ENCODE results near the gene TMCO4.
"Not testable (repeated sequence)": the region's sequence is repeated elsewhere in the genome, so short reads cannot be mapped to it uniquely, and the experiment has no call there.

Gene TMCO4

DNA sequence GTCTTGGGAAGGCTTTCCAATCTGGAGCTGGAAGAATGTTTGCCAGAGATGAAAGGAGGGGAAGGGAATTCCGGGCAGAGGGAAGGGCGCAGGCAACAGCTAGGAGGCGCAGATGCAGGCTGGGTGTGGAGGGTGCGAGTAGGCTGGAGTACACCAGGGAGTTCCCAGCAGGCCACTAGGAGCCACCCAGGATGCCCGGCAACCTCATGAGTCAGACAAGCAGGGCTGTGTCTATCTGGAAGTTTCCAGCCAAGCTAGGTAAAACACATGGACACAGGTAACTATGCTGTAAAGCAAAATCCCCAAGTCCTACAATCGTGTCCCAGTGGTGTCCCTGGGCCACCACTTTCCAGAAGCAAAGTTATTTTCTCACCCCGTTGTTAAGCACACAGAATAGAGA, 156.6 kb downstream of the TMCO4 start:
- H3K4me3 ChIP-seq (ENCODE audit: low read length), result no peak overlapping the region
- DNase-seq (ENCODE audit: low read depth), result no peak
- TF ChIP-seq, protein P1, sequence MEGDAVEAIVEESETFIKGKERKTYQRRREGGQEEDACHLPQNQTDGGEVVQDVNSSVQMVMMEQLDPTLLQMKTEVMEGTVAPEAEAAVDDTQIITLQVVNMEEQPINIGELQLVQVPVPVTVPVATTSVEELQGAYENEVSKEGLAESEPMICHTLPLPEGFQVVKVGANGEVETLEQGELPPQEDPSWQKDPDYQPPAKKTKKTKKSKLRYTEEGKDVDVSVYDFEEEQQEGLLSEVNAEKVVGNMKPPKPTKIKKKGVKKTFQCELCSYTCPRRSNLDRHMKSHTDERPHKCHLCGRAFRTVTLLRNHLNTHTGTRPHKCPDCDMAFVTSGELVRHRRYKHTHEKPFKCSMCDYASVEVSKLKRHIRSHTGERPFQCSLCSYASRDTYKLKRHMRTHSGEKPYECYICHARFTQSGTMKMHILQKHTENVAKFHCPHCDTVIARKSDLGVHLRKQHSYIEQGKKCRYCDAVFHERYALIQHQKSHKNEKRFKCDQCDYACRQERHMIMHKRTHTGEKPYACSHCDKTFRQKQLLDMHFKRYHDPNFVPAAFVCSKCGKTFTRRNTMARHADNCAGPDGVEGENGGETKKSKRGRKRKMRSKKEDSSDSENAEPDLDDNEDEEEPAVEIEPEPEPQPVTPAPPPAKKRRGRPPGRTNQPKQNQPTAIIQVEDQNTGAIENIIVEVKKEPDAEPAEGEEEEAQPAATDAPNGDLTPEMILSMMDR (conservative IDR thresholded peaks at IDR 0.05; ENCODE audit: low read depth, low read length), result no peak

DNA sequence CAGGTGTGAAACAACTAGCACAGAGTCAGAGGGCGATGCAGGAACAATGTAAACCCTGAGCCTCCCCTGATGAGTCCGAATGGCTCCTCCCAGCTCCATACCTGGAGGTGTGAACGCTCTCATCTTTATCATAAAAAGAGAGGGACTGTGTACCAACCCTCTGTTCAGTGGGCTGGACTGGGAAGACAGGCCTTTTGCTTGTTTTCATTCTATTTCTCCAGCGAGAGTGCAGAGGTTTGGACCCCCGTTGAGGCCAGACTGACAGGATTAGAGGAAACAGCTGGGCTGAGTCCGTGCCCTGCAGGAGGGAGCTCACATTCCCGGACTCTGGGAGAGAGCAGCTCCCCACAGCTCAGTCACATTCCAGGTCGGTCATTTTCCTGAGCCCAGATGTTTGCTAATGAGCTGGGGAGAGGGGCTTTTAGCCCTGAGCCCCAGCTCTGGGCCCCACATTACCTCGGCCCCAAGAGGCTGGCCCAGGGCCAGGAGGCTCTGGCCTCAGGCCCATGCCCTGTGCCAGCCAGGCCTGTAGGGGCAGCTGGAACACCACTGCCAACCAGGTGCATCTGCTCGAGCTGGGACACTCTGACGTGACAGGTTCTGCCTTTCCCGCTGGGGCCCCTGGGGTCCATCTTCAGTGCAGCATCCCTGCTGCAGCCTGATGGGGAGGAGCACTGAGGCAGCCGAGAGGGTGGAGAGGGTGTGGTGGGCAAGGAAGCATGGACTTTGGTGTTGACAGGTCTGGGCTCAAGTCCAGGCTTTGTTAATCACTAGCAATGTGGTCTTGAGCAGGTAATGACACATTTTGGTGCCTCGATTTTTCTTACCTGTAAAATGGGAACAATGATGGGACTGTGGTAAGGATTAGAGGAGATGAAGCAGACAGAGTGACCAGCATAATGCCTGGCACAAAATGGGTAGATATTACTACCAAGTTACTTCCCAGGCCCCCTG, 159.1 kb downstream of the TMCO4 start:
- no peak for DNase-seq (ENCODE audit: low read depth)
- H3K4me3 ChIP-seq (ENCODE audit: low read length), result no peak overlapping the region
- TF ChIP-seq, protein P1 (conservative IDR thresholded peaks at IDR 0.05; ENCODE audit: low read depth, low read length), result peak; percentile 12

DNA sequence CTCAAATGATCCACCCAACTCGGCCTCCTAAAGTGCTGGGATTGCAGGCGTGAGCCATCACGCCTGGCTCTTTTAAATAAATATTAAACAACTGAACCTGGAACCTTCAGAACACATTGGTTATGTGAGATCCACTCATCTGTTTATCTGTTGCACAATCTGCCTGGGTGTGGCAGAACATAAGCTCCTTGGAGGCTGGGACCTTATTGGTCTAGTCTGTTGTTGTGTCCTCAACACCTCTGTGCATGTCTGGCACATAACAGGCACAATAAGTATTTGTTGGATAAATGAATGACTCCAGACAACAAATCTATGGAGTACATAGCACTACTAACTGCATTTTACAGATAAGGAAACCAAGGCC, 159.7 kb downstream of the TMCO4 start:
- H3K4me3 ChIP-seq (ENCODE audit: low read length), result no peak overlapping the region
- DNase-seq (ENCODE audit: low read depth), result no peak
- TF ChIP-seq, protein P1 (conservative IDR thresholded peaks at IDR 0.05; ENCODE audit: low read depth, low read length), result no peak

DNA sequence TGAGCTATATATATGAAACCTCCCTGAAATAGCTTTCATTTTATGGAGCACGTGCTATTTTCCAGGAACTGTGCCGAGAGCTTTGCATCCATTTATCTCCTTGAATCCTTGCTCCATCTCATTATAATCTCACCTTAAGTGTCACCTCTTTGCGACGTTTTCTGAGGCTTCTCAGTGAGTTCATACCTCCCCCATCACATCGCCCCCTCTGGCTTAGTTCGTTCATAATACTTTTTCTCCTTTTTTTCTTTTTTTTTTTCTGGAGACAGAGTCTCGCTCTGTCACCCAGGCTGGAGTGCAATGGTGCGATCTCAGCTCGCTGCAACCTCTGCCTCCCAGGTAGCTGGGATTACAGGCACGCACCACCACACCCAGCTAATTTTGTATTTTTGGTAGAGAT, 160.5 kb downstream of the TMCO4 start:
- TF ChIP-seq, protein P1 (conservative IDR thresholded peaks at IDR 0.05; ENCODE audit: low read depth, low read length), result peak; percentile 8
- H3K4me3 ChIP-seq (ENCODE audit: low read length); DNase-seq (ENCODE audit: low read depth): not testable (repeated sequence)

DNA sequence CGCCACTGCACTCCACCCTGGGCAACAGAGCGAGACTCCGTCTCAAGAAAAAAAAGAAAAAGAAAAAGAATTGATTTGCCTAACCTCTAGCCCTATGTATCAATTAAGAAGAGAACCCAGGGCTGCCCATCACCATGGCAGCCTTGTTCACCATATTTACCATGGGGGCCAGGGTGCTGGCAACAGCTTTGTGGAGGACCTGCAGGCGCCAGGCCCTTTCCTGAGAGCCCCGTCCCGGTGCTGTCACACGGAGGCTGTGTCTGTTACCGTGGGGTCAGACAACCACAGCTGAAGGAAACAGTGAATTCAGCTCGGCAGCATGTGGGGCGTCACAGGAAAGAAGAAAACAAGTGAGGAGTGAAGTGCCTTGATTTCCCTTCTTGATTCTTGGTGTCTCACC, 162.1 kb downstream of the TMCO4 start:
- no peak for DNase-seq (ENCODE audit: low read depth)
- no peak overlapping the region for H3K4me3 ChIP-seq (ENCODE audit: low read length)
- TF ChIP-seq, protein P1 (conservative IDR thresholded peaks at IDR 0.05; ENCODE audit: low read depth, low read length), result no peak

DNA sequence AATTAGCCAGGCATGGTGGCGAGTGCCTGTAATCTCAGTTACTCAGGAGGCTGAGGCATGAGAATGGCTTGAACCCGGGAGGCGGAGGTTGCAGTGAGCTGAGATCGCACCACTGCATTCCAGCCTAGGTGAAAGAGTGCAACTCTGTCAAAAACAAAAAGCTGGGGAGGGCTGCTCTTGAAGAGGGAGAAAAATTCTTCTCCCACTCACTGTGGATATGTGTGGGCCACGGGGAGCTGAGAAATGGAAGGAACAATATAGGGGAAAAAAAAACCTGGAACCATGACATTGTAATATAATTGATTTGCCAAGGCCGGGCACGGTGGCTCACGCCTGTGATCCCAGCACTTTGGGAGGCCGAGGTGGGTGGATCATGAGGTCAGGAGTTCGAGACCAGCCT, 163.0 kb downstream of the TMCO4 start:
- DNase-seq (ENCODE audit: low read depth); H3K4me3 ChIP-seq (ENCODE audit: low read length): not testable (repeated sequence)

DNA sequence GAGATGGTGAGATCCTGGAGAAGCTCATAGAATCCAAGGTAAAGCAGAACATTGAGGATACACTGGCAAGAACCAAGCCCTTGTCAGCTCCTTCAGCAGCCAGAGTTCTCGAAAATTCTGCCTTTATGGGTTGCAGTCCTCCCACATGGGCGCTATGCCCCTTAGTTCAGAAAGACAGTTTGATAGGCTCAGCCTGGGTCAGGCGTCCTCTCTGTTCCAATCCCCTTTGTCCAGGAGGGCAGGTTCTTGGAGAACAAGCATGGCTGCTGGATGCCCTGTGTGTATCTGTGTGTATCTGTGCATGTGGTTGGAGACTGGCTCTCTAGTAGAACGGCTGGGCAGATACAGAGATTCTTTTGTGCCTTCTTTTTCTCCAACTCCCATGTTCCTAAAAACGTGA, 163.7 kb downstream of the TMCO4 start:
- no peak overlapping the region for H3K4me3 ChIP-seq (ENCODE audit: low read length)
- DNase-seq (ENCODE audit: low read depth), result no peak
- TF ChIP-seq, protein P1 (conservative IDR thresholded peaks at IDR 0.05; ENCODE audit: low read depth, low read length), result no peak
